ENCODE data around the gene IPO4. TPM values are rescaled to one million over a fixed set of nuclear protein-coding genes. Genes with fewer than 3 reads are reported as not detected.

Gene IPO4
- total and polyA plus RNA-seq, 2 experiments from 2014 or later = 32.0 to 34.5 TPM

- Histone ChIP-seq H3K4me1 (ENCODE audit: low read depth) (peaks cover 40% of the 10 kb centered on the region), H3K4me3 (no peak overlapping the region), H3K27me3 (no peaks in the 10 kb centered on the region), H3K36me3 (peaks cover 3% of the 10 kb centered on the region), H3K27ac (peak overlapping the region; percentile 96), H3K9me3 (ENCODE audit: low read depth) (no peaks in the 10 kb centered on the region)
- TF ChIP-seq CTCF (IDR thresholded peaks at IDR 0.05; ENCODE audit: low read depth, low read length) = no peak
- DNase-seq (ENCODE audit: low read depth in 1 of 2, low spot score in 1 of 2) = no peak
These were observed 55.6 kb downstream of the IPO4 start for GRCh38 chr14:24132976-24133375.

- Histone ChIP-seq H3K27me3 (no peaks in the 10 kb centered on the region), H3K4me3 (peak overlapping the region; percentile 8), H3K27ac (peak overlapping the region; percentile 96), H3K36me3 (no peaks in the 10 kb centered on the region), H3K9me3 (ENCODE audit: low read depth) (no peaks in the 10 kb centered on the region), H3K4me1 (ENCODE audit: low read depth) (peaks cover 40% of the 10 kb centered on the region)
- TF ChIP-seq CTCF (IDR thresholded peaks at IDR 0.05; ENCODE audit: low read depth, low read length) = no peak
- no peak for DNase-seq (ENCODE audit: low read depth in 1 of 2, low spot score in 1 of 2)
These were observed 56.4 kb downstream of the IPO4 start for GRCh38 chr14:24132061-24132685.

- peak in 1 of 2 donors; percentile 51 for DNase-seq (ENCODE audit: low read depth in 1 of 2, low spot score in 1 of 2)
- no peaks in the 10 kb centered on the region for H3K36me3 ChIP-seq
- peak overlapping the region; percentile 8 for H3K4me3 ChIP-seq
- H3K27ac ChIP-seq = peak overlapping the region; percentile 96
- H3K9me3 ChIP-seq (ENCODE audit: low read depth) = no peaks in the 10 kb centered on the region
- H3K27me3 ChIP-seq = no peaks in the 10 kb centered on the region
- H3K4me1 ChIP-seq (ENCODE audit: low read depth) = peaks cover 40% of the 10 kb centered on the region
- TF ChIP-seq CTCF (IDR thresholded peaks at IDR 0.05; ENCODE audit: low read depth, low read length) = no peak
These were observed 57.1 kb downstream of the IPO4 start for GRCh38 chr14:24131549-24131966.

GRCh38 chr14:24130717-24131548, 57.7 kb downstream of the IPO4 start:
- H3K27ac ChIP-seq = peak overlapping the region; percentile 96
- peak in 1 of 2 donors; percentile 86 for DNase-seq (ENCODE audit: low read depth in 1 of 2, low spot score in 1 of 2)

GRCh38 chr14:24130380-24130716, 58.3 kb downstream of the IPO4 start, which contains the start of gene FITM1:
TSS of gene FITM1 (plus strand) at chr14:24130659. CDS start at chr14:24131564, 905 bp downstream.
- Histone ChIP-seq H3K36me3 (no peaks in the 10 kb centered on the region), H3K27me3 (no peaks in the 10 kb centered on the region), H3K4me3 (peak within 1 kb of the TSS; percentile 8), H3K27ac (peak within 1 kb of the TSS; percentile 96), H3K9me3 (ENCODE audit: low read depth) (no peaks in the 10 kb centered on the region), H3K4me1 (ENCODE audit: low read depth) (peaks cover 40% of the 10 kb centered on the region)
- TF ChIP-seq CTCF (IDR thresholded peaks at IDR 0.05; ENCODE audit: low read depth, low read length) = no peak
- DNase-seq (ENCODE audit: low read depth in 1 of 2, low spot score in 1 of 2) = peak in 1 of 2 donors; percentile 28

More at GRCh38 chr14:24130717-24131548, 57.7 kb downstream of the IPO4 start:
- peaks cover 40% of the 10 kb centered on the region for H3K4me1 ChIP-seq (ENCODE audit: low read depth)
- no peaks in the 10 kb centered on the region for H3K27me3 ChIP-seq
- H3K9me3 ChIP-seq (ENCODE audit: low read depth) = no peaks in the 10 kb centered on the region
- no peak for TF ChIP-seq CTCF (IDR thresholded peaks at IDR 0.05; ENCODE audit: low read depth, low read length)
- H3K4me3 ChIP-seq = peak overlapping the region; percentile 8
- H3K36me3 ChIP-seq = no peaks in the 10 kb centered on the region

Other genes with a start within 250 kb of the IPO4 start
Only the 30 nearest of the 34 such genes appear.
- 13.7 and 17.0 TPM in 2 replicates for gene DHRS4L2, start 199.9 kb downstream of the IPO4 start, total RNA-seq
- gene DHRS4L2, start 199.9 kb downstream of the IPO4 start, polyA plus RNA-seq = 23.7 and 33.1 TPM in 2 replicates
- 0.06 and 0.85 TPM in 2 replicates for gene CARMIL3, start 136.8 kb downstream of the IPO4 start, total RNA-seq
- gene CARMIL3, start 136.8 kb downstream of the IPO4 start, polyA plus RNA-seq = 0.05 and 0.22 TPM in 2 replicates
- gene CPNE6, start 117.3 kb downstream of the IPO4 start, total RNA-seq = 0.12 TPM in 1 of 2 replicates, not detected in the other
- 0.43 and 0.96 TPM in 2 replicates for gene CPNE6, start 117.3 kb downstream of the IPO4 start, polyA plus RNA-seq
- gene PCK2, start 94.5 kb downstream of the IPO4 start, total RNA-seq = 11.2 and 18.9 TPM in 2 replicates
- gene PCK2, start 94.5 kb downstream of the IPO4 start, polyA plus RNA-seq = 12.2 and 20.0 TPM in 2 replicates
- 152 and 317 TPM in 2 replicates for gene DCAF11, start 74.0 kb downstream of the IPO4 start, total RNA-seq
- 110 and 165 TPM in 2 replicates for gene DCAF11, start 74.0 kb downstream of the IPO4 start, polyA plus RNA-seq
- gene NRL, start 73.9 kb downstream of the IPO4 start, total RNA-seq = 4.2 and 6.7 TPM in 2 replicates
- 4.8 and 5.1 TPM in 2 replicates for gene NRL, start 73.9 kb downstream of the IPO4 start, polyA plus RNA-seq
- 124 and 136 TPM in 2 replicates for gene FITM1, start 58.2 kb downstream of the IPO4 start, total RNA-seq
- gene FITM1, start 58.2 kb downstream of the IPO4 start, polyA plus RNA-seq = 181 and 209 TPM in 2 replicates
- 211 and 238 TPM in 2 replicates for gene PSME1, start 52.6 kb downstream of the IPO4 start, total RNA-seq
- gene PSME1, start 52.6 kb downstream of the IPO4 start, polyA plus RNA-seq = 383 and 492 TPM in 2 replicates
- 54.6 and 69.3 TPM in 2 replicates for gene EMC9, start 47.2 kb downstream of the IPO4 start, total RNA-seq
- gene EMC9, start 47.2 kb downstream of the IPO4 start, polyA plus RNA-seq = 82.3 and 114 TPM in 2 replicates
- gene PSME2, start 42.2 kb downstream of the IPO4 start, total RNA-seq = 92.3 and 97.6 TPM in 2 replicates
- 311 and 331 TPM in 2 replicates for gene PSME2, start 42.2 kb downstream of the IPO4 start, polyA plus RNA-seq
- gene RNF31, start 41.3 kb downstream of the IPO4 start, total RNA-seq = 81.0 and 134 TPM in 2 replicates
- gene RNF31, start 41.3 kb downstream of the IPO4 start, polyA plus RNA-seq = 42.1 and 44.9 TPM in 2 replicates
- gene IRF9, start 27.6 kb downstream of the IPO4 start, total RNA-seq = 29.1 and 33.7 TPM in 2 replicates
- 27.3 and 35.4 TPM in 2 replicates for gene IRF9, start 27.6 kb downstream of the IPO4 start, polyA plus RNA-seq
- gene REC8, start 16.7 kb downstream of the IPO4 start, total RNA-seq = 20.3 and 23.5 TPM in 2 replicates
- gene REC8, start 16.7 kb downstream of the IPO4 start, polyA plus RNA-seq = 38.8 and 39.0 TPM in 2 replicates
- gene TM9SF1, start 6.6 kb upstream of the IPO4 start, total RNA-seq = 40.2 and 50.3 TPM in 2 replicates
- 55.2 and 65.3 TPM in 2 replicates for gene TM9SF1, start 6.6 kb upstream of the IPO4 start, polyA plus RNA-seq
- not detected in 2 replicates for gene TSSK4, start 16.9 kb upstream of the IPO4 start, total RNA-seq
- gene TSSK4, start 16.9 kb upstream of the IPO4 start, polyA plus RNA-seq = 2.3 and 3.3 TPM in 2 replicates
- gene CHMP4A, start 24.7 kb upstream of the IPO4 start, total RNA-seq = 26.4 and 31.0 TPM in 2 replicates
- 51.1 and 56.1 TPM in 2 replicates for gene CHMP4A, start 24.7 kb upstream of the IPO4 start, polyA plus RNA-seq
- gene MDP1, start 27.2 kb upstream of the IPO4 start, total RNA-seq = 39.3 and 59.8 TPM in 2 replicates
- 70.5 and 73.4 TPM in 2 replicates for gene MDP1, start 27.2 kb upstream of the IPO4 start, polyA plus RNA-seq
- 262 and 264 TPM in 2 replicates for gene NEDD8, start 43.6 kb upstream of the IPO4 start, total RNA-seq
- 429 and 492 TPM in 2 replicates for gene NEDD8, start 43.6 kb upstream of the IPO4 start, polyA plus RNA-seq
- 59.5 and 66.3 TPM in 2 replicates for gene GMPR2, start 44.1 kb upstream of the IPO4 start, total RNA-seq
- 57.6 and 66.8 TPM in 2 replicates for gene GMPR2, start 44.1 kb upstream of the IPO4 start, polyA plus RNA-seq
- gene TINF2, start 53.8 kb upstream of the IPO4 start, total RNA-seq = 32.3 and 40.8 TPM in 2 replicates
- 49.9 and 50.6 TPM in 2 replicates for gene TINF2, start 53.8 kb upstream of the IPO4 start, polyA plus RNA-seq
- gene TGM1, start 74.4 kb upstream of the IPO4 start, total RNA-seq = 0.35 and 1.7 TPM in 2 replicates
- gene TGM1, start 74.4 kb upstream of the IPO4 start, polyA plus RNA-seq = 0.65 TPM in 1 of 2 replicates, not detected in the other
- 39.6 and 43.5 TPM in 2 replicates for gene RABGGTA, start 82.8 kb upstream of the IPO4 start, total RNA-seq
- 43.7 and 45.2 TPM in 2 replicates for gene RABGGTA, start 82.8 kb upstream of the IPO4 start, polyA plus RNA-seq
- gene DHRS1, start 111.0 kb upstream of the IPO4 start, total RNA-seq = 43.2 and 54.3 TPM in 2 replicates
- gene DHRS1, start 111.0 kb upstream of the IPO4 start, polyA plus RNA-seq = 53.5 and 58.1 TPM in 2 replicates
- 13.5 and 15.7 TPM in 2 replicates for gene NOP9, start 111.0 kb upstream of the IPO4 start, total RNA-seq
- 2.7 and 4.3 TPM in 2 replicates for gene NOP9, start 111.0 kb upstream of the IPO4 start, polyA plus RNA-seq
- gene CIDEB, start 119.2 kb upstream of the IPO4 start, total RNA-seq = not detected in 2 replicates
- not detected in 2 replicates for gene CIDEB, start 119.2 kb upstream of the IPO4 start, polyA plus RNA-seq
- gene LTB4R2, start 121.3 kb upstream of the IPO4 start, total RNA-seq = 7.6 and 15.1 TPM in 2 replicates
- 0.17 and 1.8 TPM in 2 replicates for gene LTB4R2, start 121.3 kb upstream of the IPO4 start, polyA plus RNA-seq
- 8.5 and 8.8 TPM in 2 replicates for gene LTB4R, start 122.7 kb upstream of the IPO4 start, total RNA-seq
- 2.0 and 2.7 TPM in 2 replicates for gene LTB4R, start 122.7 kb upstream of the IPO4 start, polyA plus RNA-seq
- gene ADCY4, start 146.3 kb upstream of the IPO4 start, total RNA-seq = 0.35 and 1.5 TPM in 2 replicates
- 1.2 TPM in 1 of 2 replicates, not detected in the other for gene ADCY4, start 146.3 kb upstream of the IPO4 start, polyA plus RNA-seq
- gene RIPK3, start 151.2 kb upstream of the IPO4 start, total RNA-seq = 0.24 TPM in 1 of 2 replicates, not detected in the other
- 0.81 TPM in 1 of 2 replicates, not detected in the other for gene RIPK3, start 151.2 kb upstream of the IPO4 start, polyA plus RNA-seq
- 56.8 and 117 TPM in 2 replicates for gene NFATC4, start 179.4 kb upstream of the IPO4 start, total RNA-seq
- 83.2 and 120 TPM in 2 replicates for gene NFATC4, start 179.4 kb upstream of the IPO4 start, polyA plus RNA-seq